ENCODE results near the gene SND1.

The SND1 gene

GRCh38 chr7:127618775-127619174 lies 33.2 kb upstream of the SND1 start:
- Histone ChIP-seq H3K4me3 (replicated peaks; ENCODE audit: insufficient read depth, low read length) (no peak overlapping the region), H3K27me3 (ENCODE audit: insufficient read depth, poor library complexity, severe bottlenecking) (peaks cover 49% of the 10 kb centered on the region), H3K27ac (replicated peaks) (no peak overlapping the region)
- no peak for DNase-seq (ENCODE audit: low read depth in 1 of 2, low spot score in 1 of 2)
- TF ChIP-seq CTCF (IDR thresholded peaks at IDR 0.05; ENCODE audit: insufficient read depth, low read length) (no peak), SPI1 (IDR thresholded peaks at IDR 0.05; ENCODE audit: borderline replicate concordance, low read depth) (no peak), REST (IDR thresholded peaks at IDR 0.05; ENCODE audit: insufficient replicate concordance, low read depth) (no peak), GABPA (IDR thresholded peaks at IDR 0.05; ENCODE audit: low read depth) (no peak), POLR2AphosphoS5 (IDR thresholded peaks at IDR 0.05; ENCODE audit: low read depth) (no peak)

GRCh38 chr7:127619681-127620405 lies 32.2 kb upstream of the SND1 start:
- peaks cover 48% of the 10 kb centered on the region for H3K27me3 ChIP-seq (ENCODE audit: insufficient read depth, poor library complexity, severe bottlenecking)
- TF ChIP-seq GABPA (IDR thresholded peaks at IDR 0.05; ENCODE audit: low read depth) = no peak
- no peak for TF ChIP-seq SPI1 (IDR thresholded peaks at IDR 0.05; ENCODE audit: borderline replicate concordance, low read depth)
- no peak for TF ChIP-seq POLR2AphosphoS5 (IDR thresholded peaks at IDR 0.05; ENCODE audit: low read depth)
- no peak for TF ChIP-seq REST (IDR thresholded peaks at IDR 0.05; ENCODE audit: insufficient replicate concordance, low read depth)
- no peak for TF ChIP-seq CTCF (IDR thresholded peaks at IDR 0.05; ENCODE audit: insufficient read depth, low read length)
- no peak for DNase-seq (ENCODE audit: low read depth in 1 of 2, low spot score in 1 of 2)
- no peak overlapping the region for H3K4me3 ChIP-seq (replicated peaks; ENCODE audit: insufficient read depth, low read length)
- no peak overlapping the region for H3K27ac ChIP-seq (replicated peaks)

- Histone ChIP-seq H3K4me3 (replicated peaks; ENCODE audit: insufficient read depth, low read length) (no peak overlapping the region), H3K27me3 (ENCODE audit: insufficient read depth, poor library complexity, severe bottlenecking) (peaks cover 46% of the 10 kb centered on the region), H3K27ac (replicated peaks) (no peak overlapping the region)
- TF ChIP-seq SPI1 (IDR thresholded peaks at IDR 0.05; ENCODE audit: borderline replicate concordance, low read depth) = no peak; the same call in 1 of the 2 replicates
- TF ChIP-seq POLR2AphosphoS5 (IDR thresholded peaks at IDR 0.05; ENCODE audit: low read depth) = no peak
- no peak for TF ChIP-seq GABPA (IDR thresholded peaks at IDR 0.05; ENCODE audit: low read depth)
- TF ChIP-seq REST (IDR thresholded peaks at IDR 0.05; ENCODE audit: insufficient replicate concordance, low read depth) = no peak
- TF ChIP-seq CTCF (IDR thresholded peaks at IDR 0.05; ENCODE audit: insufficient read depth, low read length) = no peak
- peak; percentile 21 to 57 for DNase-seq (ENCODE audit: low read depth in 1 of 2, low spot score in 1 of 2)
These were observed 31.4 kb upstream of the SND1 start for GRCh38 chr7:127620406-127621233.

All from HL-60 (cell line).